Ectodermal cell (in vitro differentiated cells): Measurements from ENCODE around the gene CMTM5.
A peak's percentile ranks its signal among the peaks of the same experiment; 100 is the strongest.

ENCODE experiments used
- H3K27ac ChIP-seq: 2 replicates; pipeline ENCODE4 v1.7.0; 2013; ENCODE audit warnings: mild to moderate bottlenecking, low read depth, low read length; ENCODE audit not compliant: insufficient read depth, poor library complexity, severe bottlenecking
- H3K27me3 ChIP-seq: 2 replicates; pipeline ENCODE4 v1.7.0; 2013; ENCODE audit warnings: mild to moderate bottlenecking, low read length; ENCODE audit not compliant: insufficient read depth, control insufficient read depth, poor library complexity, severe bottlenecking
- H3K36me3 ChIP-seq: one replicate; pipeline ENCODE4 v1.7.0; 2013; ENCODE audit warnings: low read length; ENCODE audit not compliant: control insufficient read depth, insufficient read depth
- H3K4me1 ChIP-seq: one replicate; pipeline ENCODE4 v1.7.0; 2013; ENCODE audit warnings: low read length; ENCODE audit not compliant: control insufficient read depth, insufficient read depth
- H3K4me3 ChIP-seq: 2 replicates; pipeline ENCODE4 v1.7.0; 2013; ENCODE audit warnings: low read depth, low read length, control low read depth; ENCODE audit not compliant: insufficient read depth
- H3K9me3 ChIP-seq: 2 replicates; pipeline ENCODE4 v1.7.0; 2013; ENCODE audit warnings: mild to moderate bottlenecking, low read length, moderate library complexity; ENCODE audit not compliant: control insufficient read depth
- WGBS, 2 experiments: methylation state at CpG; one replicate each; pipeline ENCODE4 v1.1.7; 2013; ENCODE audit warnings: missing lambda C conversion rate in 2 of 2; 5-methylcytosine and 5-hydroxymethylcytosine counted together

Gene CMTM5

DNA sequence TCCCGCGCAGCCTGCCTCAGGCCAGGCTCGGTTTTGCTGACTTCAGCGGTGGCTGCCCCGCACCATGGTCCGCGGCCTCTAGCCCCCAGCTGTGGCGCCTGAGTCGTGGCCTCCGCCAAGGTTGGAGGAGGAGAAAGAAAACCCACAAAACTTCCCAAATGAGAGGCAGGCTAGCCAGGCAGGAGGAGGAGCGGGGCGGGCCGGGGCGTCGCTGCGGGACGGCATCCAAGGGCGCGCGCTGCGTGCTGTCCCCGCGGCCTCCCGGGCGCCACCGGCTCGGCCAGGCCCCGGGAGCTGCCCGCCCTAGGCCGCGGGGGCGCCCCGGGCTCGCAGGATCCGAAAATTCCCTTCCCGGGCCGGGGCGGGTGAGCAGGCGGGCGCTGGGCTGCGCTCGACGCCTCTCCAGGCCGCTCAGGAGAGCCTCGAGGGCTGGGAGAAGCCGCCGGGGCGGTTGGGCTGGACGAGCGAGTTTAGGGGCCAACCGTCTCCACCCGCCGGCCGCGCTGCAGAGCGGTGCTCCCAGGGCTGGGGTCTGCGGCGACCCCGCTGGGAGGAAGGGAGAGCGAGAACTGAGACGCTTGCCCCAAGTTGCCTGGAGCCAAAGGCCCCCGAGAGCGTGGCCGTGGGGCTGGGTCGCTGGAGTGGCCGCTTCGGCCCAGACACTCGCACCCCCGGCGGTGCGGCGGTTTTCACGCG is 11.7 kb upstream of the CMTM5 start, which contains the start of gene EFS:
TSS of gene EFS (minus strand) at position 137 of the 696 bp plus-strand sequence. CDS start 147 bp downstream, outside the sequence.
- Histone ChIP-seq H3K27me3 (no peaks in the 10 kb centered on the region), H3K36me3 (peaks cover 4% of the 10 kb centered on the region), H3K9me3 (no peaks in the 10 kb centered on the region), H3K4me1 (peaks cover 35% of the 10 kb centered on the region), H3K4me3 (peak within 1 kb of the TSS; percentile 83), H3K27ac (peak within 1 kb of the TSS; percentile 89)
- WGBS, 2 experiments = 0% methylated on average over 74 of the region's 74 CpGs

DNA sequence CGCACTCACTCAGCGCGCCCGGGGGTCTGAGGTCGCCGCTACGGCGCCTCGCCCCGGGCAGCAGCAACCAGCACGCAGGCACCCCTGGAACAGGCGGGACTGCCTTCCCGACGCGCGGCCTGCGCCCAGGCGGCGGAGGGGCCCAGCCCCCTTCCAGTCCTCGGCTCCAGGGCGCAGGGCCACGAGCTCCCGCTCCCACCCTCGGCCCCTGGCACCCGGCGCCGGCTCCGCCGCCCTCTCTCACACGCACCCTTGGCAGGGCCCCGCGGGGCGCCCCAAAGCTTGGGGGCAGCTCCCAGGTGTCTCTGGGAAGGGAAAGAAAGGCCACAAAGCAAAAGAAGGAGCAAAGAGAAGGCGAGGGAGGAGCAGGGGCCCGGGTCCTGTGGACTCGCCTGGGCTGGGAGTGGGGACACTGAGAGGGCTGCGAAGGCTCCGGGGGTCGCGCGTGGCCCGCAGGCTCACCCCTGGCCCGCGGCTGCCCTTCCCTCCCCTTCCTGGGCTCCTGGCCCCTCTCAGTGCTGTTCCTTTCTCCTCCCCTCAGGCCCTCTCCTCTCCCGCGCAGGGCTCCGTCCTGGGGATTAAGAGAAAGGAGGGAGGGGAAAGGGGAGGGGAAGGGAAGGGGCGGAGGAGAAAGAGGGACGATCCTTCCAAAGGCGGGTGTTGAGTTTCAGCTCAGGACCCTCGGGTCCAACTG is 11.0 kb upstream of the CMTM5 start:
- H3K4me1 ChIP-seq = peaks cover 33% of the 10 kb centered on the region
- H3K4me3 ChIP-seq = peak overlapping the region; percentile 83
- WGBS, 2 experiments = 0 to 1% methylated on average over 47 of the region's 51 CpGs
- no peaks in the 10 kb centered on the region for H3K9me3 ChIP-seq
- peak overlapping the region; percentile 89 for H3K27ac ChIP-seq
- peaks cover 4% of the 10 kb centered on the region for H3K36me3 ChIP-seq
- no peaks in the 10 kb centered on the region for H3K27me3 ChIP-seq

DNA sequence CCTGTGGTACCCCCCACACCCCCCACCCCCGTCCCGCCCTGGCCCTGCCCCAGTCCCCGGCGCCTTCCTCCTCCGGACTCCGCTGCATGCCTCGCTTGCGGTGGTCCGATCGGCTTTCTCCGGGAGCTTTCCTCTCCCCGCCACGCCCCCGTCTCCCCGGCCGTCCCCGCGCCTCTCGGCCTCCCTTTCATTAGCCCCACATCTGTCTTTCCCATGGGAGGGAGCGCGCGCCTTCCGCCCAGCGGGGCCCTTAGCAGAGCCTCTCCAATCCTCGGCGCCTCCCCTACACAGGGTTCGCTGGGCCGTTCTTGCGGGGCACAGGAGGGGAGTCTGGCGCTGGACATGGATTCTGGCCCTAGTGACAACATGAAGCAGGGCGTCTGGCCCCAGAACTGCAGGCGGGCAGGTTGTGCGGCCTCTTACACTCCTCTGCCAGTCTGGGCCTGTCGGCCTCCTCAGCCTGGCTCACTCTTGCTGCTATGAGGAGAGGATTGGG is 10.4 kb upstream of the CMTM5 start:
- Histone ChIP-seq H3K27ac (peak overlapping the region; percentile 89), H3K9me3 (no peaks in the 10 kb centered on the region), H3K4me3 (peak overlapping the region; percentile 83), H3K4me1 (peaks cover 27% of the 10 kb centered on the region), H3K27me3 (no peaks in the 10 kb centered on the region), H3K36me3 (no peaks in the 10 kb centered on the region)
- 1% methylated on average over 32 to 34 of the region's 34 CpGs for WGBS, 2 experiments

DNA sequence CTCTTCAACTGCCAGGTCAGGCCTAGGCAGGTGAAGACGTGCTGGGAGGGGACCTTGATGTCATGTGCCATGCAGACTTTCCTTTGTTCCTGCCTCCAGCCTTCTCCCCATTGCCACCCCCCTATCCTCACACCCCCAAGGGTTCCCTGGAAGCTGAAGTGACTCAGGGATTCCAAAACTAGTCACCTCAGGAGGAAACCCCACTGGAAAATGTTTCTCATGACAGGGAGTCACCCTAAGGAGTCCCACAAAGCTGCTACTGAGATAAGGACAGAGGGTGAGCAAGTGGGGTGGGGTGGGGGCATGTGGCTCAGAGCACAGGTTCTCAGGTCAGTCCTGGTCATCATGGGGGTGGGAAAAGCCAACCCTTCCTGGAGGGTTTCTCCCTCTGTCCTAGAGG is 6.6 kb upstream of the CMTM5 start:
- Histone ChIP-seq H3K36me3 (no peaks in the 10 kb centered on the region), H3K9me3 (no peaks in the 10 kb centered on the region), H3K4me3 (no peak overlapping the region), H3K27ac (no peak overlapping the region), H3K4me1 (peaks cover 5% of the 10 kb centered on the region), H3K27me3 (no peaks in the 10 kb centered on the region)
- WGBS, 2 experiments = 74 to 86% methylated on average over 1 of the region's 1 CpG

DNA sequence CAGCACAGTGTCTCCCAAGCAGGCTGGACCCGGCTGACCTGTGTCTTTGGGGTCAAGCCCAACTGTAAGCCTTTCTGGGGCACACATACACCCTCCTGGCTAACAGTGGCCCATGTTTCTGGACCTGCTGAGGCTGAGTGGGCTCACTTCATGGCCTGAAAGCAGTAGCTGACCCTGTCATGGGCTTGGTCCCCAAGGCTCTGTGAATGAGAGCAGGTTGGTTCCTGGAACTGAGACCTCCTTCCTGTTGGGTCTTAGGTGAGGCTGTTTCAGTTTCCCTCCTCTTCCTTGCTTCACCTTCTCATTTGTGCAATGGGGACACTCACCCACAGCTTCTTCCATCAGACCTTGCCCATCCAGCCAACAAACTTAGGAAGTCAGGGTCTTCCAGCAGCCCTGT is 5.0 kb upstream of the CMTM5 start:
- H3K4me1 ChIP-seq = peaks cover 9% of the 10 kb centered on the region
- 90 to 93% methylated on average over 1 of the region's 1 CpG for WGBS, 2 experiments
- no peaks in the 10 kb centered on the region for H3K36me3 ChIP-seq
- H3K27me3 ChIP-seq = no peaks in the 10 kb centered on the region
- H3K4me3 ChIP-seq = no peak overlapping the region
- no peak overlapping the region for H3K27ac ChIP-seq
- no peaks in the 10 kb centered on the region for H3K9me3 ChIP-seq

DNA sequence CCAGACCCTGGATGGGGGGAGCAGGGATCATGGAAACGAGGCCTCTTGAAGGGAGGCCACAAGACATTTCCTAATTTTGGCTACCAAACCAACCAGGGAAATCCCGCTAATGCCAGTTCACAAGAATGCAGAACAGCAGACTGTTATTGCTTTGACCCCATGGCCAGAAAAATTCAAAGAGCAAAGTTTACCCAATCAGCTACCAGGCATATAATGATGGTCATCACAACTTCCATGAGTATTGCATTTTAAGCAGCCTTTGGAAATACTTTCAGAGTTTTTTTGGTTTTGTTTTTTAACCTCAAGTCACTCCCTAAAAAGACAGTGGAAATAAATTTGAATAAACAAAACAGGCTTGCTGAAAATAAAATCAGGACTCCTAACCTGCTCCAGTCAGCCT is 4.3 kb upstream of the CMTM5 start, which contains the start of gene IL25:
TSS of gene IL25 (plus strand) at position 301 of the 400 bp plus-strand sequence.
- Histone ChIP-seq H3K36me3 (no peaks in the 10 kb centered on the region), H3K4me1 (peaks cover 14% of the 10 kb centered on the region)
- 81 to 87% methylated on average over 2 of the region's 2 CpGs for WGBS, 2 experiments

DNA sequence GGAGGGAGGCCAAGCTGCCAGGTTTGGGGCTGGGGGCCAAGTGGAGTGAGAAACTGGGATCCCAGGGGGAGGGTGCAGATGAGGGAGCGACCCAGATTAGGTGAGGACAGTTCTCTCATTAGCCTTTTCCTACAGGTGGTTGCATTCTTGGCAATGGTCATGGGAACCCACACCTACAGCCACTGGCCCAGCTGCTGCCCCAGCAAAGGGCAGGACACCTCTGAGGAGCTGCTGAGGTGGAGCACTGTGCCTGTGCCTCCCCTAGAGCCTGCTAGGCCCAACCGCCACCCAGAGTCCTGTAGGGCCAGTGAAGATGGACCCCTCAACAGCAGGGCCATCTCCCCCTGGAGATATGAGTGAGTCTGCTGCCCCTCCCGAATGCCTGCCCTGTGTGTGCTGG is 3.8 kb upstream of the CMTM5 start:
- WGBS, 2 experiments = 87 to 90% methylated on average over 3 of the region's 3 CpGs
- Histone ChIP-seq H3K4me3 (no peak overlapping the region), H3K4me1 (peaks cover 14% of the 10 kb centered on the region), H3K9me3 (no peaks in the 10 kb centered on the region), H3K27ac (no peak overlapping the region), H3K27me3 (no peaks in the 10 kb centered on the region), H3K36me3 (no peaks in the 10 kb centered on the region)

More for the DNA sequence above, 4.3 kb upstream of the CMTM5 start, which contains the start of gene IL25:
- H3K4me3 ChIP-seq = no peak within 1 kb of the TSS
- no peaks in the 10 kb centered on the region for H3K9me3 ChIP-seq
- H3K27ac ChIP-seq = no peak within 1 kb of the TSS
- no peaks in the 10 kb centered on the region for H3K27me3 ChIP-seq

DNA sequence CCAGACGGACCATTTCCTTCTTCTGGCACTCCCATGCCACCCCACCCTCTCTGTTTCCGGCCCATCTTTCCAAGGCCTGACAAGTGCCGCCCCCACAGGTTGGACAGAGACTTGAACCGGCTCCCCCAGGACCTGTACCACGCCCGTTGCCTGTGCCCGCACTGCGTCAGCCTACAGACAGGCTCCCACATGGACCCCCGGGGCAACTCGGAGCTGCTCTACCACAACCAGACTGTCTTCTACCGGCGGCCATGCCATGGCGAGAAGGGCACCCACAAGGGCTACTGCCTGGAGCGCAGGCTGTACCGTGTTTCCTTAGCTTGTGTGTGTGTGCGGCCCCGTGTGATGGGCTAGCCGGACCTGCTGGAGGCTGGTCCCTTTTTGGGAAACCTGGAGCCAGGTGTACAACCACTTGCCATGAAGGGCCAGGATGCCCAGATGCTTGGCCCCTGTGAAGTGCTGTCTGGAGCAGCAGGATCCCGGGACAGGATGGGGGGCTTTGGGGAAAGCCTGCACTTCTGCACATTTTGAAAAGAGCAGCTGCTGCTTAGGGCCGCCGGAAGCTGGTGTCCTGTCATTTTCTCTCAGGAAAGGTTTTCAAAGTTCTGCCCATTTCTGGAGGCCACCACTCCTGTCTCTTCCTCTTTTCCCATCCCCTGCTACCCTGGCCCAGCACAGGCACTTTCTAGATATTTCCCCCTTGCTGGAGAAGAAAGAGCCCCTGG is 1.2 kb upstream of the CMTM5 start:
- Histone ChIP-seq H3K36me3 (no peaks in the 10 kb centered on the region), H3K9me3 (no peaks in the 10 kb centered on the region), H3K27ac (no peak overlapping the region), H3K4me1 (peaks cover 14% of the 10 kb centered on the region), H3K27me3 (no peaks in the 10 kb centered on the region), H3K4me3 (no peak overlapping the region)
- WGBS, 2 experiments = 92% methylated on average over 21 of the region's 21 CpGs

DNA sequence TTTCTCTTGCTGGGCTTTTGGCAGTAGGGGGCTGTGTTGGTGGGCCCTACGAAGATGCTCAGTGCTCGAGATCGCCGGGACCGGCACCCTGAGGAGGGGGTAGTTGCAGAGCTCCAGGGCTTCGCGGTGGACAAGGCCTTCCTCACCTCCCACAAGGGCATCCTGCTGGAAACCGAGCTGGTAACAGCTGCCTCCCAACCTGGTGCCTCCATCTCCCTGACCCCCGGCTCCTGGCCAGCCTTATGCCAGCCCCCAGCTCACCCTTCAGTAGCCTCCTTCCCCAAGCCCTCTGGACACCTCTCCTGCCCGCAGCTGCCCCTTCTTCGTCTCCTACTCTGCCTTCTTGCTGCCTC is 328 bp downstream of the CMTM5 start:
- Histone ChIP-seq H3K27me3 (no peaks in the 10 kb centered on the region), H3K4me3 (no peak overlapping the region), H3K9me3 (no peaks in the 10 kb centered on the region), H3K36me3 (no peaks in the 10 kb centered on the region), H3K4me1 (peaks cover 14% of the 10 kb centered on the region), H3K27ac (no peak overlapping the region)
- WGBS, 2 experiments = 74 to 76% methylated on average over 11 of the region's 11 CpGs
